GM19351 (cell line): ENCODE data around the gene PKIB.
"Not testable (repeated sequence)": the region's sequence is repeated elsewhere in the genome, so short reads cannot be mapped to it uniquely, and the experiment has no call there.

ENCODE experiments used
- ATAC-seq: cut with Tn5 transposase; IDR thresholded peaks from one replicate; pipeline ENCODE4 v1.9.1; 2021; ENCODE audit warnings: mild to moderate bottlenecking, moderate library complexity; ENCODE audit not compliant: unreplicated experiment

Gene PKIB

DNA sequence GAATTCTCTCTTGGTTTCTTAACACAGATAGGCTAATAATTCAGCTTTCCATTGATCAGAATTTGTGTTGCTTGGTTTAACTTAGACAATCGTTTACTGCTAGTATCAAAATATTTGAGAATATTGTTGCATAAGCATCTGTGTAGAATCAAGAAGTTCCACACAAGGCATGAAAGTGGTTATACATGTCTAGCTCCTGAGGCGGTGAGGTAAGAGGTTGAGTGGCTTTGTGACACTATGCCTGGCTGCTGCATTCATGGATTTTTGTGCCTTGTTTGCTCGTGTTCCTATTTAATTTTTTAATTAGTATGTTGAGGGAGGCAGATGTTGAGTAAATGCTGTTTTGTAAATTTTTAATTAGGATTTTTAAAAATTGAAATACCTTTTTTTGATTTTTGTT lies 10.2 kb downstream of the PKIB start:
- no peak for ATAC-seq

DNA sequence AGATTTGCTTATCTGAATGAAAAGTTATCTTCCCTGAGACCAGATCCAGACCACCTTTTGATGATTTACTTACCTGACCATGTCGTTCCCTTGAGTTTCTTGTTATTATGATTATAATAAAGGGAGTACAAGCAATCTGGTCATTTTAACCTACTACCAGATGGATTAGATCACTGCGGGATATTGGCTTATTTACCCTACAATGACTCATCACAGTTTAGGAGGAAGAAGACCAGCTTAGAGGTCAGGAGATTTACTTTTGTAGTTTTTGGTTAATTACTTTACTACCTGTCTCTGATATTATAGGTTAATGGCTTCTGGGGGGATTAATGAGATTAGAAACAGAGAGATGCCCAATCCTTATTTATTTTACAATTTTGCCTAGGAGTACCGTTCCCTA lies 10.7 kb downstream of the PKIB start:
- no peak for ATAC-seq

DNA sequence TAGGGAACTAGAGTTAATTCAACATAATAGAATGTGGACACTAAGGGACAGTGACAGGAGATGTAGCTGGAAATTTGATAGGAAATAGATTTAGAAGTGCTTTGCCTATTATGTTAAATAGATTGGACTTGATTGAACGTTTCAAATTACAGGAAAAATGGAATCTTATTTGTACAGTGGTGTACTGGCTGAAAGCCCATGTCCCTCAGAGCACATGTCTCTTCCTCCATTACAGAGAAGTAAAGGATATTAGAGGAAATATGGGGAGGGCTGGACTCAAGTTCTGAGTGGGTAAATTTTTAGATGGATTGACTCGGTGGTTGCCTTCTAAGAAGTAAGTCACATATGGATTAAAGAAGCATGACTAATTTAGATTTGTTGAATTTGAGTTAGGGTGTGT lies 11.4 kb downstream of the PKIB start:
- ATAC-seq: no peak

DNA sequence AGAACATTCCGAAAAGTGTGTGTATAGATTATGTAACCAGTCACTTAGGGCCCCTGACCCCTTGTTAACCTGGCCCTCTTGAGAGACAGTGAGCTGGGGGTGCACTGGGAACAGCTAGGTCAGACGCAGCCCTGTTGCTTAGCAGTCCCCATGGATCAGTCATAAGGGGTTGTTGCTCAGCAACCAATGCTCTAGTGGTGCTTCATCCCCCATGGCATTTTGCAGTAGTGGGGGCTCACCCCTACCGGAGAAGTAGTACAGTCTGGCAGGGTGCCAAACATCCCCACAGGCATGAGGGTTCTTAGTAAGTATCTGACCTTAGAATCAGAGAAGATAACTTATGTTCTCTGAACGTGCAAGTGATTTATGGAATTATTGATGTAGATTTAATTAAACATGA lies 12.3 kb downstream of the PKIB start:
- ATAC-seq: no peak

DNA sequence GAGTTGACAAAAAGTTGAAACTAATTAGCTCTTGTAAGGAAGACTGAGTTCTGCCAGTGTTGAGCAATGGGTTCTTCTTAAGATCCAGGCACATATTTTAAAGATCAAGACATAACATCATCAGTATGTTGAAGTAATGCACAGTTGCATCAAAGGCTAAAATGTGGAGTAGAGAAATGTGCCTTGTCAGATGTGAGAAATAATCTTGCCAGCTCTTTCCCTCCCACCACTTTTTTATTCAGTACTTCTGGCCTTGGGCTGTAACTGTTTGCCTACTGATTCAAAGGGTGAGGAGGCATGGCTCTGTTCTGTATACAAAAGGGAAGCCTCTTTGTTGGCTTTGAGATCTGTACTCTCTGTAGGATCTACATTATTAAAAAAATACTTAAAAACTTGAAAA lies 13.1 kb downstream of the PKIB start:
- ATAC-seq: no peak

DNA sequence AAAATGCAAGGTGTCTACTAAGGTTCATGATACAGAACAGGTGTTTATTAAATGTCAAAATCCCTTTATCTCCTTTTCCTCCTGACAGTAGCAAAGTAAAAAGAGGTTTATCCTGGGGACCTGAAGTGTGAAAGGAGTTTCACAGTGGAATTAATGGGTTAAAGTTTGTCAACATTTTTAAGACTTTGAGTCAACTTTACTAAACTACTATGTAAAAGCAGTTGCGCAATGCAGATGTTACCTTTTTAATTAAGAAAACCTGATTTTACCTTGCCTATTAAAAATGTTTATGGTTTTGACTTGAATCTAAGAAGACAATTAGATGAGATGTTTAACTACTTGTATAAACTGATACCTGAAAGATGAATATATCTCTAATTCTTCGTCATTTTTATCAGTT lies 14.6 kb downstream of the PKIB start:
- no peak for ATAC-seq

DNA sequence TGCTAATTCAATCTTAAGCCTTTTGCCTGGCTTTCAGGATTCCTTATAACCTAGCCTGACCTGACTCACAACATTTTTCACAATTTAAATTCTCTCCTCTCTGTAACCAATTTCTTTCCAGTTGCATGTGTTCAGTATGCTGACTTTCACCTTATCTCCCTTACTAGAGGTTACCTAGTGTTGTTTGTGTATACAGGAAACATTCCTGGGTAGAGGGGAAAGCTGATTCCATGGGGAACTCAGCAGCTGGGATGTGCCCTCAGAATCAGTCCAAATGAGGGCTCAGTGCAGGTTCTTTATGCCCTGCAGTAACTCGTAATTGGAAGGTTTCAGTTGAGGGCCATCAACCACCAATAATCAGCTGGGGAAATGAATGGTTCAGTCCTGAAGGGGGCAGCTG lies 18.5 kb downstream of the PKIB start:
- ATAC-seq: no peak

DNA sequence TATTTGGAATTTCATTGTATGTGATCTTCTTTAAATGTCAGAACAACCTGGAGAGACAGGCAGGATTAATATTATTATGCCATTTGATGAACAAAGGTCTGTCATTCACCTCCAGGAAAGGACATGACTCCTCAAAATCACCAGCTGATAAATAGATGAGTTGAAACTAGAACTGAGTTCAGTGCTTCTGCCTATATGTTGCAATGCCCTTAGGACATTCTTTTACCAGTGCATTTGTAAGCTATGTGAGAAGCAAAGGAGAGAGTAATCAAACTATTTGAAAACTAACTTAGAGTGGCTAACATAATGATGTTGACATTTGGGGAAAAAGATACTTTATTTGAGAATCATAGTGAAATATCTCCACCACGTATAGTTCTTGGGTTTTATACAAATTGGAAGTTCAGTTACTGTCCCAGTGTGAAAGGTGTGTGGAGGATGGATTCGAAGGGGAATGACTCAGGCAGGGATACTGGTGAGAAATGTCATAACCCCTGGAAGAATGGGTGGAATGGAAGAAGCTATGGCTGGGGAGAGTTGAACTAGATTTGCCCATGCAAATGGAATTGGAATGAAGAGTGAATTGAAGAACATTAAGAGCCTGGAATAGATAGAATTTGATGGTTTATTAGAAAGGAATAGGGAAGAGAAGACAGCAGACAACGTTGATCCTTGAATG lies 21.5 kb downstream of the PKIB start:
- no peak for ATAC-seq

DNA sequence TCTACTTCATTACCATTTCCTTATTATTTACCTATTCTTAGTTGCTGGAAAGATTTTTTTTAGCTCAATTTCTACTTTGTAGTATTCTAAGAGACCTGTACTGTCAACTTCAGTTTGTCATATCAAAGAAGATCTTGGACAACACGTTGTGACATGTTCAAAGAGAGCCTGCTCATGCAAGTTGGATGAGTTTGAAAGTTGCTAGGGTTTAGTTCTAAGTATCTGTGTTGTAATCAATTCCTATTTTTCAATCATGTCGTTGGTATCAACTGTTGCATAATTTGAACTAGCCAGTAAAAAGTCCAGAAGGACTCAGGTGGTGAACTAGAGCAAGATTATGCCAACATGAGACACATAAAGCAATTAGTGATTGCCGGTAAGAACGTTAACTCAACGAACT lies 30.2 kb downstream of the PKIB start:
- ATAC-seq: no peak

DNA sequence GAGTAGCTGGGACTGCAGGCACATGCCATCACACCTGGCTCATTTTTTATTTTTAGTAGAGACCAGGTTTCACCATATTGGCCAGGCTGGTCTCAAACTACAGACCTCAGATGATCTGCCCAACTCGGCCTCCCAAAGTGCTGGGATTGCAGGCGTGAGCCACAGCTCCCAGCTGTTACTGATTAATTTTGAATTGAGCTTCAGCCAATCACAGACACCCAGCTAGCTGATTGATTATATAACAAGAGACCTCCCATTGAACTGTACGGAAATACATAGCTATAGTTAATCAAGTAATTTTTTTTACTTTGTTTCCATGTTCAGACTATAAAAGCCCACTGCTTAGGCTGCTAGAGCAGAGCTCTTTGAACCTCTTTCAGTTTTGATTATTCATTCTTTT lies 31.6 kb downstream of the PKIB start:
- no peak for ATAC-seq

DNA sequence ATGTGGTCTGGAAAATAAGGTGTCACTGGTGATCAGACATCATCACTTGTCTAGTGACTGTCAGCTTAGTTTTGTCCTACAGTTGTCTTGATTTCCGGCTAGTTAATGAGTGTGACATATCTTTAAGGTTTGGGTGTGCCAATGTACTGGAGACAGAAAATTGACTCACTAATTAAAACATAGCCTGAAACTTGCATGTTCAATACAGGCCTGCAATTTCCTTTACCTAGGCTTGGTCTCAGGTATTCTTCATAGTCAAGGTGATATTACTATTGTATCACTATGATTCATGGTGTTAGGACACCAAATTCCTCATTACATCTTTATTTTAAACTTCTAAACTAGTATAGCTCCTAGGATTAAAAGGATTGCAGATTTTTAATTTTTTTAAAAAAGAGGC lies 32.4 kb downstream of the PKIB start:
- ATAC-seq: not testable (repeated sequence)

DNA sequence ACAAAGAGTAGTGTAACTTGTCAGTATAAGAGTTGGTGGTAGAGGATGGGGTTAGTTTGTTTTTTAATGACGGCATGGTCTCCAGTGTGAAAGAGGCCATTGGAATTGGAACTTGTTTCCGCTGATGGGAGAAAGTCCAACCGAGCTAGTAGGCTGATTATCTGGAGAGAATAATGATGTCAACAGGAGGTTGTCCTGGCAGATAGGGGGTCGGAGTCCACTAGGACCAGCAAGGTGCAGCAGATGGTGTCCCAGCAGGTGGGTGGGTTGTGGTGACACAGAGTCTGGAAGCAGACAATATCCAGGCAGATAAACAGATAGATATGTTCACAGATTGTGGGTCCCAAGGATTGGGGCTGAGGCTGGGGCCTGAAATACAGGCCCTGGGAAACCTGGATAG lies 35.1 kb downstream of the PKIB start:
- ATAC-seq: no peak

DNA sequence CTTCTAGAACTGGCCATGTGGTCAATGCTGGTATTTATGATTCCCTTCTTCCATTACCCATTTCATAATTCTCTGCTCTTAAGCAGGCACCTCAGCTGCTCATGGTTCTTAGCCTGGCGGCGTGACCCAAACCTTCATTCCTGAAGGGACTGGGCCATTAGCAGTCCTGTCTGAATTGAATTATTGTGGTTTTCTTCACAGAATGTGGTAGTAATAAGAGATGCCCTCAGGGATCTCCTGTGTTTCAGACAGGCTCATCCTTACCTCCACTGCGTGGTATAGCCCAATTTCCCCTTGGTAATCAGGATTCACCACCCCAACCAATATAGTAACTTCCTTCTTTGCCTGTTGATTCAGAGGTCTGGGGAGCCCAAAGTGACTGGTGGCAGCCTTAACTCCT lies 37.6 kb downstream of the PKIB start:
- ATAC-seq: no peak

DNA sequence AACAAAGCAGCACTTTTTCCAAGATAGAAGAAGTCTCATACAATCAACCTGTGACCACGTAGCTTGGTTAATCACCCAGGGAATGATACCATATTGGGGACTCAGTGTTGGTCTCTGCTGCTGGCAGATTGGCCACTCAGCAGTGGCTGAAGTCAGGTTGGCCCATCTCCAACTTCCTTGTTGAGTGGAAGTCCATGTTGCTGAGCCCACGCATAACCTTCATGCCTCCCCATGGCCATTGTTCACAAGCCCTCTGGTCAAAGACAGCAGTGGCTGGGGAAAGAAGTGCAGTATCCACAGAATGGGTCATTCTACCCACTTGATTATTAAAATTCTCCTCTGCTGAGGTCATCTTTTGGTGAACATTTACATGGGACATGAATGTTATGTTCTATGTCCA lies 38.5 kb downstream of the PKIB start:
- ATAC-seq: no peak

DNA sequence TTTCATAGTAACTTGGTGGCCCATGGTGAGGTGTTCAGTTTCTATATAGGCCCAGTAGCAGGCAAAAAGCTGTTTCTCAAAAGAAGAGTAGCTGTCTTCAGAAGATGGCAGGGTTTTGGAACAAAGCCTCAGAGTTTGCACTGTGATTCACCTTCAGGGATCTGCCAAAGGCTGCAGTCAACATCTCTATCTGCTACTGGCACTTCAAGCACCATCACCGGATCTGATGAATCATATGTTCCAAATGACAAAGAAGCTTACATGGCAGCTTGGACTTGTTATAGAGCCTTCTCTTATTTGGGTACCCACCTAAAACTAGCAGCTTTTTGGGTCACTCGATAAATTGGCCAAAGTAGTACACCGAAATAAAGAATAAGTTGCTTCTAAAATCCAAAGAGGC lies 39.5 kb downstream of the PKIB start:
- ATAC-seq: no peak

DNA sequence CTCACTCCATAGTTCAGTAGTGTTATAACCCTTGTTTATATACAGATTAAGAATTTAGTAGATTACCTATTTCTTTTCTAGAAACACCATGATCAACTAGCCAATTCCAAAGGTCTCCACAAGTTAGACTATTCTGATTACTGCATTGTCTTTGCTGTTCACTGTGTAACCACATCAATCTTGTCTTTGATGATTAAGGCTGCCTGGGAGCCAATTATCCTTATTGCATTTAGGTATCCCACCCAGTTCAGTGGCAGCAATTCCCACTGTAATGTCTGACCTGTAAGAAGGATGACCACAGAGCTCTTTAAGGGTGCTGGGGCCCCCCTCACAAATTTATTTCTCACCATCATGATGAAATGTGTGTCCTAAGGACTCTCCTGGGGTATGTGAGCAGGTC lies 40.2 kb downstream of the PKIB start:
- no peak for ATAC-seq

DNA sequence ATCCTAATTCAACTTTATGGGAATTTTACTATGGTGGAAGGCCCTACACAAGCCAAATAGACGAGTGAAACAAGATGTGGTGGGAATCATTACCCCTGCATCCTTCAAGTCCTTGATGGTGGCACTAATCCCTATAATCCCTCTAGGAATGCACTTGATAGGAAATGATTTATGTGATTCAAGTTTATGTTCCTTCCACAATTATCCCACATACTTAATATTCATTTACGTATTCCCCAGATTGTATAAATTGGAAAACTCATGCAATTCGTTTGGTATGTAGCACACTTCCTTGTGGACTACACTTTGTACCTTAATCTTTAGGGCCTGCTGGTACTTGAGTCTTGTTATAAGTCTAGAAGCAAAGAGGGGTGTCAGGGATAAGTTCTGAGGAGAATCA lies 40.8 kb downstream of the PKIB start:
- ATAC-seq: no peak

DNA sequence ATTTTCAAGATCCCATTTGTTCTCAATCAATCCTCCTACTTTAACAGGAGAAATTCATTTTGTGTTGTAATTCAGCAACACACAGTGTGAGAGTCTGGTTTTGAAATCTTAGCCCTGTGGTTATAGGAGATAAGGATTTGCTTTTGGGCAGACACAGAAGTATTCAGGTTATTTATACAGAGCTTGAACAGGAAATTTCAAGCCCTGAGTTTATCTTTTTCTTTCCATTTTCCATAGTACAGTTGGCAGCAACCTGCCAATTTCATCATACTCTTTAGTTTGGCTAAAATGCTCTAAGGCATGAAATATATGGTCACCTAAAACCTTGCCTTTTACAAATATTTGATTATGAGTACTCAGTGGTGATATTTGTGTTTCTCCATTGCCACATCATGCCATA lies 41.4 kb downstream of the PKIB start:
- ATAC-seq: no peak

DNA sequence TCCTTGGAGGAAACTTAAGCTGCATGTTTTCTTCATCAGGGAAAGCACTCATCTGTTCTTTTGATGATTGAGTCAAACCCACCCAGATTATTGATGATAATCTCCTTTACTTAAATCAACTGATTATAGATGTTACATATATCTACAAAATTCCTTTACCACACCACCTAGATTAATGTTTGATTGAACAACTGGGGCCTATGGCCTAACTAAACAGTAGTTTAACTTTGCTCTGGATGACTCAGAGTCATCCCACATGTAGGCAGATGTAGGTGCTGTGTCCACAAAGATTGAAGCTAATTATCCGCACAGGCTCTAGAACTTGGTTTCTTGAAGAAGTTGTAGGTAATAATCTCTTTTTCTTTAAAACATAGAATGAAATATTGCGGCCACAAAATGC lies 42.2 kb downstream of the PKIB start:
- ATAC-seq: no peak

DNA sequence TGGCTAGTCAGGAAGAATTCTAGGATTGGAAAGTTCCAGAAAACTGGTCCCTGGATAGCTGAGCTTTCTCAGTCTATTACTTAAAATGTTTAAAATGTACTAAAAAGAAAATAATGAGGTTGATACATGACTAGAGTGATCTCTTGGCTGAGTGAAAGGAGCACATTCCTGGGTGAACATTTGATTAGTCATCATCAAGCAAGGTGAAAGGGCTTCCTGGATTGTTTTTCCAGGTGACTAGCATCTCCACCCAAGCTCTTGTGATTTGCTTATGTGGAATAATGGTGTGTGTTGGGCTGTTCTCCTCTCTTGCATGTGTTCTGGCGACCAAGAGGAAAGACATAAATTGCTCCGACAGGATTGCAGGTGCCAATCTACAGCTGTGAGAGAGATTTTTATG lies 42.9 kb downstream of the PKIB start:
- no peak for ATAC-seq

DNA sequence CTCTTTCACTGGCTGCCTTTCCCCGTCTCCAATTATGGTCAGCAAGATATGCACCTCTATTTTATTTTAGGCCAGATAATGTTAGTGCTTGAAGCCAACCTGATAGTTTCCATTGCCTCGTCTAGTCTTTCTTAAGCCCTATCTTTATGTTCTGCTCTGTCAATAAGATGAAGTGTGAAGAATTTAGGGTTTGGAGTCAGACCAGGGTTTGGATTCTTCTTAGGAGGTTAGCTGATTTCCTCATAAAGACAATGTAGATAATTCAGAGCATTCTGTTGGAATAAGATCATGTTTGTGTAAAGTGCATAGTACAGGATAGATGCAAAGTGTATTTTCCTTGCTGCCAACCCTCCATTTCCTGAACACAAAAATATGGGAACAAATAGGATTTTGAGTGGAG lies 43.8 kb downstream of the PKIB start:
- ATAC-seq: no peak

DNA sequence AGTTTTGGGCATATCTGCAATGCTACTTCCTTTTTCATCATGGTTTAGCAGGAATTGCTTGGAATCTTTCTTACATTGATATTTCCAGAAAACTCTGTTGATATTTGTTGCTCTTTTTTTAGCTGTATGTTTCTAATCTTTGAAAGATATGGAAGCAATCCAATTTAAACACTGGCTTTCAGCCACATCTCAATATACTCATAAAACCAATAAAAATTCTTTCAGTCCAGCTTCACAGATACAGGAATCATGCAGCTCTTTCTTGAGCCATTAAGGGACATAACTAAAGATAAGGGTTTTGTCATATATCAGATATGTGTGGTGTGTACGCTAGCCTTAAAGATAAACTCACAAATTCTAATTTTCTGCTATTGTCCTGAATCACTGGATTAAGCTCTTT lies 47.4 kb downstream of the PKIB start:
- ATAC-seq: no peak

DNA sequence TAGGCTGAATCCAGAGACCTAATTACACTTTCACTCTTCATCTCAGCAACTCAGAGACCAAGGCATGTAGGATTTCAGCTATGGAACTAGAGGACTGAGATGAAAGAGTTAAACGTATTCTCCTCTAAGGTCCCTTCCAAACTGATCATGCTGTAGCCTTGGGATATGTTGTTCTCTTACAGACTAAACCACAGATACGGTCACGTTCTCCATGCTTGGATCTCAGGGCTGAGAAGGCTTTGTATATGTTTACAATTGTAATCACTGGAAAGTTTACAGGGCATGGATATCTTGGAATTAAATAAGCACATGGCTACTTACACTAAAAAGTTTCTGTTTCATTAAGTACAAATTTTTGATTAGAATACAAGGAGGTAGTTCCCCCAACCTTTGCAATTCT lies 50.1 kb downstream of the PKIB start:
- no peak for ATAC-seq

DNA sequence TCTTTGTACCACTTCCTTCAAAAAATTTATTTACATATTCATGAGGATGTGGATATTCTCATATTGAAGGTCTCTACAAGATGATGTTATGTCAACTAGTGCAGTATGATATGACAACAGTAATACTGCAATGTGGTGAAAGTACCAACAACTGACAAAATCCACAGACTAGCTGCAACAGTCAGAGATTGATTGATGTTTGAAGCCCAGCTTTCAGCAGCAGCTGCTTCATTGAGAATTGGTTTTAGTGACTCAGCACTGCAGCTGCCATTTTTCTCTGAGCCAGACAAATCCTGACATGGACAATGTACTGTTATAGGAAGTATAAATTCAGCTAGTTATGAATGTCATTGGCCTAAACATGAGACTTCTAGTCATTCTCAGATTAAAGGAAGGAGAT lies 53.8 kb downstream of the PKIB start:
- ATAC-seq: no peak
